CD14-positive monocyte (primary cell): Measurements from ENCODE around the gene CYTH1. TPM values are rescaled to one million over a fixed set of nuclear protein-coding genes. Genes with fewer than 3 reads are reported as not detected.

Experiments
- DNase-seq, 3 donors: peaks; one replicate each; pipeline ENCODE4 v3.0.0-alpha.2; 2011 to 2022
- H2AFZ ChIP-seq: 2 replicates; pipeline ENCODE4 v1.6.0; 2012; ENCODE audit warnings: mild to moderate bottlenecking, low read depth, low read length, inconsistent platforms; ENCODE audit not compliant: insufficient read depth, poor library complexity, severe bottlenecking
- H3K27ac ChIP-seq, 2 donors: 1 replicate in 1 of 2; 2 replicates in 1 of 2; pipeline ENCODE4 v1.5.1; 2012 to 2013; ENCODE audit warnings: low read length in 2 of 2, control low read depth in 1 of 2, inconsistent platforms in 1 of 2, low read depth in 1 of 2, mild to moderate bottlenecking in 1 of 2
- H3K27me3 ChIP-seq, 2 donors: one replicate each; pipeline versions ENCODE4 v1.6.0 to v1.6.1; 2011 to 2013; ENCODE audit warnings: low read length in 2 of 2; ENCODE audit not compliant: control insufficient read depth in 2 of 2, insufficient read depth in 2 of 2
- H3K36me3 ChIP-seq, 2 donors: replicated peaks in 1 of 2; 1 replicate in 1 of 2; 2 replicates in 1 of 2; pipeline versions ENCODE4 v1.5.1 to v1.6.1; 2012 to 2013; ENCODE audit warnings: low read length in 2 of 2, control low read depth in 1 of 2, inconsistent platforms in 1 of 2, mild to moderate bottlenecking in 1 of 2; ENCODE audit not compliant: insufficient read depth in 2 of 2, control insufficient read depth in 1 of 2
- H3K4me1 ChIP-seq, 2 donors: 1 replicate in 1 of 2; 2 replicates in 1 of 2; pipeline versions ENCODE4 v1.5.1 to v1.6.1; 2012 to 2013; ENCODE audit warnings: low read length in 2 of 2, control low read depth in 1 of 2, inconsistent platforms in 1 of 2, mild to moderate bottlenecking in 1 of 2, moderate library complexity in 1 of 2; ENCODE audit not compliant: insufficient read depth in 2 of 2, control insufficient read depth in 1 of 2
- H3K4me2 ChIP-seq: replicated peaks from 2 replicates; pipeline ENCODE3; 2012; ENCODE audit warnings: low read length, moderate library complexity, mild to moderate bottlenecking; ENCODE audit not compliant: poor library complexity, severe bottlenecking; ENCODE audit errors: extremely low read depth
- H3K4me3 ChIP-seq, 3 experiments: fragments of 200-600 bp in 1 of 3; sonication (generic) in 1 of 3; replicated peaks in 1 of 3; 1 replicate in 2 of 3; 2 replicates in 1 of 3; pipeline ENCODE4 v1.5.1; 2011 to 2013; ENCODE audit warnings: low read length in 3 of 3, mild to moderate bottlenecking in 3 of 3, control low read depth in 2 of 3, low read depth in 2 of 3, inconsistent platforms in 1 of 3, moderate library complexity in 1 of 3
- H3K79me2 ChIP-seq: 2 replicates; pipeline ENCODE4 v1.6.0; 2012; ENCODE audit warnings: mild to moderate bottlenecking, control low read depth, inconsistent platforms, low read length, moderate library complexity; ENCODE audit not compliant: insufficient read depth
- H3K9ac ChIP-seq: 2 replicates; pipeline ENCODE4 v1.6.0; 2017; ENCODE audit warnings: low read length, mild to moderate bottlenecking; ENCODE audit not compliant: insufficient read depth, poor library complexity, severe bottlenecking
- H3K9me3 ChIP-seq, 2 donors: replicated peaks in 1 of 2; 1 replicate in 1 of 2; 2 replicates in 1 of 2; pipeline versions ENCODE4 v1.5.1 to v1.6.1; 2012 to 2013; ENCODE audit warnings: low read length in 2 of 2, control low read depth in 1 of 2; ENCODE audit not compliant: control insufficient read depth in 1 of 2, insufficient read depth in 1 of 2
- H4K20me1 ChIP-seq: 2 replicates; pipeline ENCODE4 v1.6.0; 2012; ENCODE audit warnings: mild to moderate bottlenecking, low read length, control low read depth, moderate library complexity; ENCODE audit not compliant: insufficient read depth
- H3K27ac Mint-ChIP-seq, 7 donors: one replicate each; pipeline ENCODE4 v1.8.0; 2020; ENCODE audit warnings: mild to moderate bottlenecking in 7 of 7, mixed read lengths in 7 of 7, moderate library complexity in 6 of 7, inconsistent platforms in 2 of 7
- H3K27me3 Mint-ChIP-seq, 3 donors: one replicate each; pipeline ENCODE4 v1.8.0; 2021 to 2022; ENCODE audit warnings: low read depth in 3 of 3, mild to moderate bottlenecking in 3 of 3, mixed read lengths in 3 of 3, moderate library complexity in 3 of 3, inconsistent platforms in 1 of 3
- H3K36me3 Mint-ChIP-seq, 2 donors: one replicate each; pipeline ENCODE4 v1.8.0; 2020; ENCODE audit warnings: mixed read lengths in 2 of 2, inconsistent platforms in 1 of 2, mild to moderate bottlenecking in 1 of 2
- H3K4me1 Mint-ChIP-seq: one replicate; pipeline ENCODE4 v1.8.0; 2020; ENCODE audit warnings: mild to moderate bottlenecking, mixed read lengths
- H3K4me3 Mint-ChIP-seq, 2 donors: one replicate each; pipeline ENCODE4 v1.8.0; 2020; ENCODE audit warnings: mild to moderate bottlenecking in 2 of 2, mixed read lengths in 2 of 2, moderate library complexity in 1 of 2
- H3K9me3 Mint-ChIP-seq, 7 donors: one replicate each; pipeline ENCODE4 v1.8.0; 2020 to 2022; ENCODE audit warnings: mixed read lengths in 7 of 7, mild to moderate bottlenecking in 6 of 7, moderate library complexity in 6 of 7, inconsistent platforms in 2 of 7
- WGBS: methylation state at CpG from one replicate; pipeline ENCODE4 v1.1.5; 2013; ENCODE audit warnings: missing lambda C conversion rate; ENCODE audit not compliant: insufficient coverage; 5-methylcytosine and 5-hydroxymethylcytosine counted together
- intact Hi-C, 2 donors: fragments of 100-400 bp; cut with micrococcal nuclease; formaldehyde crosslinking; loops; one replicate each; pipeline versions ENCODE4 v1.15.0 to v1.15.1; 2023
- polyA plus RNA-seq, 3 donors: library from polyadenylated mRNA; depleted of rRNA in 1 of 3; unstranded in 2 of 3; stranded (reverse) in 1 of 3; fragments of 300-500 nt in 2 of 3; fragments of >200 nt in 1 of 3; fragmentation: Illumina TruSeq in 2 of 3; gene quantifications; 1 replicate in 2 of 3; 2 replicates in 1 of 3; pipeline ENCODE4 v1.2.3, GENCODE V29; 2012 to 2021
- TF ChIP-seq, protein P1 (sequence below): fragments of 200-600 bp; IDR thresholded peaks from one replicate; pipeline ENCODE4 v1.8.0; 2022; ENCODE audit warnings: antibody characterized with exemption, mild to moderate bottlenecking

Gene CYTH1
- polyA plus RNA-seq, 3 donors, result 68.6 to 211 (median 80.9) TPM

- H3K27me3 ChIP-seq, result no peaks in the 10 kb centered on the region
- no peak overlapping the region for H3K9ac ChIP-seq
- no peaks in the 10 kb centered on the region for H3K9me3 ChIP-seq
- no peak overlapping the region for H3K4me3 ChIP-seq
- WGBS, result 100% methylated on average over 10 of the region's 12 CpGs
- intact Hi-C loops, result no loop called here
- H3K4me1 Mint-ChIP-seq, result peaks cover 3% of the 10 kb centered on the region
- H3K27ac ChIP-seq, result no peak overlapping the region
- TF ChIP-seq, protein P1, sequence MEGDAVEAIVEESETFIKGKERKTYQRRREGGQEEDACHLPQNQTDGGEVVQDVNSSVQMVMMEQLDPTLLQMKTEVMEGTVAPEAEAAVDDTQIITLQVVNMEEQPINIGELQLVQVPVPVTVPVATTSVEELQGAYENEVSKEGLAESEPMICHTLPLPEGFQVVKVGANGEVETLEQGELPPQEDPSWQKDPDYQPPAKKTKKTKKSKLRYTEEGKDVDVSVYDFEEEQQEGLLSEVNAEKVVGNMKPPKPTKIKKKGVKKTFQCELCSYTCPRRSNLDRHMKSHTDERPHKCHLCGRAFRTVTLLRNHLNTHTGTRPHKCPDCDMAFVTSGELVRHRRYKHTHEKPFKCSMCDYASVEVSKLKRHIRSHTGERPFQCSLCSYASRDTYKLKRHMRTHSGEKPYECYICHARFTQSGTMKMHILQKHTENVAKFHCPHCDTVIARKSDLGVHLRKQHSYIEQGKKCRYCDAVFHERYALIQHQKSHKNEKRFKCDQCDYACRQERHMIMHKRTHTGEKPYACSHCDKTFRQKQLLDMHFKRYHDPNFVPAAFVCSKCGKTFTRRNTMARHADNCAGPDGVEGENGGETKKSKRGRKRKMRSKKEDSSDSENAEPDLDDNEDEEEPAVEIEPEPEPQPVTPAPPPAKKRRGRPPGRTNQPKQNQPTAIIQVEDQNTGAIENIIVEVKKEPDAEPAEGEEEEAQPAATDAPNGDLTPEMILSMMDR, result no peak
- no peak overlapping the region for H2AFZ ChIP-seq
- peaks cover 0 to 8% (median 6%) of the 10 kb centered on the region in 3 donors for H3K27me3 Mint-ChIP-seq
- peaks cover 0 to 4% (median 2%) of the 10 kb centered on the region in 7 donors for H3K9me3 Mint-ChIP-seq
- no peaks in the 10 kb centered on the region for H3K36me3 ChIP-seq
- peaks cover 4 to 6% of the 10 kb centered on the region in 2 donors for H3K4me1 ChIP-seq
- no peak overlapping the region for H3K27ac Mint-ChIP-seq
- no peak for DNase-seq
- no peaks in the 10 kb centered on the region for H4K20me1 ChIP-seq
- no peak overlapping the region for H3K4me2 ChIP-seq
- no peaks in the 10 kb centered on the region for H3K36me3 Mint-ChIP-seq
- no peak overlapping the region for H3K4me3 Mint-ChIP-seq
- no peaks in the 10 kb centered on the region for H3K79me2 ChIP-seq
These were observed 122.5 kb downstream of the CYTH1 start for GRCh38 chr17:78659546-78659945.

GRCh38 chr17:78658281-78658785 lies 123.7 kb downstream of the CYTH1 start:
- no peaks in the 10 kb centered on the region for H3K79me2 ChIP-seq
- H3K27ac ChIP-seq, result no peak overlapping the region
- 96% methylated on average over 18 of the region's 18 CpGs for WGBS

More at GRCh38 chr17:78658281-78658785, 123.7 kb downstream of the CYTH1 start:
- H3K27me3 ChIP-seq, result no peaks in the 10 kb centered on the region
- H3K27ac Mint-ChIP-seq, result no peak overlapping the region
- no peaks in the 10 kb centered on the region for H3K36me3 ChIP-seq
- peaks cover 0 to 4% (median 2%) of the 10 kb centered on the region in 7 donors for H3K9me3 Mint-ChIP-seq
- H2AFZ ChIP-seq, result no peak overlapping the region
- no peaks in the 10 kb centered on the region for H3K9me3 ChIP-seq
- no peak overlapping the region for H3K9ac ChIP-seq
- peaks cover 15 to 16% of the 10 kb centered on the region in 2 donors for H3K4me1 ChIP-seq
- intact Hi-C loops, result no loop called here
- DNase-seq, result no peak
- H3K4me3 ChIP-seq, result no peak overlapping the region
- H4K20me1 ChIP-seq, result no peaks in the 10 kb centered on the region
- peaks cover 0 to 7% (median 4%) of the 10 kb centered on the region in 3 donors for H3K27me3 Mint-ChIP-seq
- no peaks in the 10 kb centered on the region for H3K36me3 Mint-ChIP-seq
- no peak overlapping the region for H3K4me2 ChIP-seq
- H3K4me1 Mint-ChIP-seq, result peaks cover 9% of the 10 kb centered on the region
- no peak overlapping the region for H3K4me3 Mint-ChIP-seq
- TF ChIP-seq, protein P1, result no peak
